Measurements from ENCODE around the gene CTDSPL.
A peak's percentile ranks its signal among the peaks of the same experiment; 100 is the strongest.

CTDSPL gene

DNA sequence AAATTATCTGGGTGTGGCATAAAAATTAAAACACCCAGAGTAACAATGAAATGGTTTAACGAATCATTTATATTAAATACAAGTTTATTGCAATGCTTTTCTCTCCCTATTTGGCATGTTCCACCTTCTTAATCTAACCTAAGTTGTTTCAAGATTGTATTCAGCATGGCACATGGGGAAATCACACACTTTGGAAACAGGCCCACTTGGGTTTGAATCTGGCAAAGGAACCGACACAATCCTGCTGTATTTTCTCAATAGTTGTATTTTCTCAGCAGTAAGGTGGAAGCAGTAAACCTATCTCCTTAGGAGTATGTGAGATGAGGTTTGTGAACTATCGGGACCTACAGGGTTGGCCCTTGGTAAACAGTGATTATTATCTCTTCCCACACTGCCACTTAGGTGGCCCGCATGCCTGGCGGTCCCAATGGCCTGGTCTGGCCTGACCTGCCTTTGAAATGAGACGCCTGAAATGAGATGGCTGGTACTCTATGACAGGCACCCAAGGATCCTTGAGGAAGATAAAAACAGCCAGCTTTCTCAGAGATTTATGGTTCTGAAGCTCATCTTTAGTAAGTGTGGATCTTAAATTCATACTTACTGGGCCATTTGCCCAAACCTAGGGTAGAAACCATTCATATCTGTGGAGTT is 83.6 kb downstream of the CTDSPL start:
- H3K4me3 ChIP-seq (ENCODE audit: low read depth in 1 of 2, low read length in 2 of 2), result peak overlapping the region in 1 of 2 donors; percentile 3
- H3K4me1 ChIP-seq (ENCODE audit: control insufficient read depth in 1 of 2, insufficient read depth in 2 of 2, low read length in 2 of 2), result peaks cover 26 to 62% of the 10 kb centered on the region in 2 donors
- H3K27me3 ChIP-seq (ENCODE audit: low read depth, low read length), result no peaks in the 10 kb centered on the region

DNA sequence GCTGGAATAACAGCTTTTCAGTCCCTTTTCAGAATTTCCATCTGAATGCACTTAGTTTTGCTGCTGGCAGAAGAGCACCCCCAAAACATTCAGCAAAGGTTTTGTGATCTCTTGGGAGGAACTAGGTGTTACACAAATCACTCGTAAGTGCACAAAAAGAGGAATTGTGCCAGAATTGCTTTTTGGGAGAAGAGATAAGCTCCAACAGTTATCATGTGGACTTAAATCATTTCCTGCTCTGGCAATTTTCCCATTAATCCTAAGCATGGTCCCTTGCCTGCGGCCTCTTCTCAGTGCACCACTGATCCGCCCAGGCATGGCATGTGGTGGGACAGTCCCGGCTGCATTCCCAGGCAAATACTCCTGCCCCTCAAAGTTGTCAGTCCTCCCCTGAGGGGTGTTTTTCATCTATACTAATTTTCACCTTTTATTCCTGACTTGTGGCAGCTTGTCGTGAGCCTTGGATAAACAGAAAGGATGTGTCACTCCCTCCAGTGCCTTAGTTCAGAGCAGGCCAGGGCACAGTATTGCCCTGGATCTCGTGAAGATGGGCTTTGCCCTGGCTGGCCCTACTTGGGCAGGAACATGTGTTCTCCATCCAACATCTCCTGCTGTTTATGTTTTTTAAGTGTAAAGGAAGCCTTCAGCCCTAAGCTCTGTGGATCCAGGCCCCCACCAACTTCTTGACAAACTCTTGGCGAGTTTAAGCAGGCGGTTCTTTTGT is 84.3 kb downstream of the CTDSPL start:
- Histone ChIP-seq H3K4me1 (ENCODE audit: control insufficient read depth in 1 of 2, insufficient read depth in 2 of 2, low read length in 2 of 2) (peaks cover 26 to 55% of the 10 kb centered on the region in 2 donors), H3K27me3 (ENCODE audit: low read depth, low read length) (no peaks in the 10 kb centered on the region)

More for the DNA sequence above, 83.6 kb downstream of the CTDSPL start:
- peak overlapping the region; percentile 57 for H3K27ac ChIP-seq (ENCODE audit: low read length)
- no peaks in the 10 kb centered on the region for H3K9me3 ChIP-seq (ENCODE audit: control insufficient read depth in 1 of 2, low read length in 2 of 2)
- no peaks in the 10 kb centered on the region for H3K36me3 ChIP-seq (ENCODE audit: control insufficient read depth in 1 of 2, insufficient read depth in 2 of 2, low read length in 2 of 2)

DNA sequence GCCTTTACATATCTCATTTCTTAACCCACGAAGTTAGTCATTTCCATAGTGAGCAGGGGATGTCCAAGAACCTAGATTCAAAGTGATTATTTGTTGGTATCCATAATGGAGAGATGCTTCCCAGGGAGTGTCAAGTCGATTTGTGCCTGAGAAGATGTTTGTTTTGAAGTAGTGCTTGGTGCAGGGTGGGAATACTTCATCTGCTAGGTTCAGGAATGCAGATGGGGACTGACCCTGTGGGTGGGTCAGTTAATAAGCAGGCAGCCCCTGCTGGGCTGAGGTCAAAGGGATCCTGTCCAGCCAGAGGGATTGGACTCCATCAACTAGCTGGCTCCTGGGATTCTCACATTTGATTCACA is 84.8 kb downstream of the CTDSPL start:
- peak overlapping the region; percentile 43 for H3K27ac ChIP-seq (ENCODE audit: low read length)
- no peak overlapping the region for H3K4me3 ChIP-seq (ENCODE audit: low read depth in 1 of 2, low read length in 2 of 2)
- peaks cover 26 to 52% of the 10 kb centered on the region in 2 donors for H3K4me1 ChIP-seq (ENCODE audit: control insufficient read depth in 1 of 2, insufficient read depth in 2 of 2, low read length in 2 of 2)
- no peaks in the 10 kb centered on the region for H3K27me3 ChIP-seq (ENCODE audit: low read depth, low read length)
- no peaks in the 10 kb centered on the region for H3K36me3 ChIP-seq (ENCODE audit: control insufficient read depth in 1 of 2, insufficient read depth in 2 of 2, low read length in 2 of 2)
- no peaks in the 10 kb centered on the region for H3K9me3 ChIP-seq (ENCODE audit: control insufficient read depth in 1 of 2, low read length in 2 of 2)

More for the DNA sequence above, 84.3 kb downstream of the CTDSPL start:
- no peaks in the 10 kb centered on the region for H3K36me3 ChIP-seq (ENCODE audit: control insufficient read depth in 1 of 2, insufficient read depth in 2 of 2, low read length in 2 of 2)
- peak overlapping the region; percentile 47 for H3K27ac ChIP-seq (ENCODE audit: low read length)
- H3K9me3 ChIP-seq (ENCODE audit: control insufficient read depth in 1 of 2, low read length in 2 of 2), result no peaks in the 10 kb centered on the region
- H3K4me3 ChIP-seq (ENCODE audit: low read depth in 1 of 2, low read length in 2 of 2), result peak overlapping the region in 1 of 2 donors; percentile 3

DNA sequence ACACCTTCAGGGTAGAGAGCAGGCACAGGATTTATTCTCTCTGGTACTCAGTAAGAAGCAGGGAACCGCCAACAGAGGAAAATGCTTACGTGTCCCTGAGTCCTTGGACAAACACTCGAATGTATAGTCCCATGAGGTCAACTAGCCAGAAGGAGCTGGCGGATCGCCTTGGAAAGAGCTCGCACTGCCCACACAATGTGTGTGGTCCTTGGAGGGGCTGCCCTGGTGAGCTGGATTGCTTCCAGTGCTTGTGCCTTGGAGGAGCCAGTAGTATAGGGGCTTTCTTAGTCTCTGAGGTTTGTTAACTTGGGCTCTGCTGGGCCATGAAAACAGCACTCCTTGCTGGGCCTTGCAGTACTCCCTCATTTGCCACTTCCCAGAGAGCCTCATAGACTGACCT is 88.2 kb downstream of the CTDSPL start:
- H3K4me3 ChIP-seq (ENCODE audit: low read depth in 1 of 2, low read length in 2 of 2), result no peak overlapping the region
- no peak overlapping the region for H3K27ac ChIP-seq (ENCODE audit: low read length)
- H3K36me3 ChIP-seq (ENCODE audit: control insufficient read depth in 1 of 2, insufficient read depth in 2 of 2, low read length in 2 of 2), result no peaks in the 10 kb centered on the region
- peaks cover 16 to 30% of the 10 kb centered on the region in 2 donors for H3K4me1 ChIP-seq (ENCODE audit: control insufficient read depth in 1 of 2, insufficient read depth in 2 of 2, low read length in 2 of 2)
- H3K27me3 ChIP-seq (ENCODE audit: low read depth, low read length), result no peaks in the 10 kb centered on the region
- no peaks in the 10 kb centered on the region for H3K9me3 ChIP-seq (ENCODE audit: control insufficient read depth in 1 of 2, low read length in 2 of 2)

DNA sequence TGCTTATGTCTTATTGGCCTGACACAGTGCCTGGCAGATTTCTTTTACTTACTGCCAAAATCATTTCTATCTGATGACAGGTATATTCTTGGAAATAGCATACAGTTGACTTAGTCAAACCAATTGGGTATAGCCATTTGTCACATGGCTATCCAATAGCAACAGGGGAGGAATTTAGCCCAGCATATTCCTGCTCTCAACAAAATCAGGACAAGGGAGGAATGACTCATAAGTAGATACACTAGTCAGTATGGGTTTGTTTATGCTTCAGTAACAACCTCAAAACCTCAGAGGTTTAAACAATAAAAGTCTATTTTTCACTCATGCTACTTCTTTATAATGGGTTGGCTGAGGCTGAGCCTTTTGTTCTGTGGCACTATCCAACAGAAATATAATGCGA is 90.9 kb downstream of the CTDSPL start:
- Histone ChIP-seq H3K4me3 (ENCODE audit: low read depth in 1 of 2, low read length in 2 of 2) (no peak overlapping the region), H3K36me3 (ENCODE audit: control insufficient read depth in 1 of 2, insufficient read depth in 2 of 2, low read length in 2 of 2) (no peaks in the 10 kb centered on the region), H3K27ac (ENCODE audit: low read length) (no peak overlapping the region), H3K4me1 (ENCODE audit: control insufficient read depth in 1 of 2, insufficient read depth in 2 of 2, low read length in 2 of 2) (peaks cover 10 to 29% of the 10 kb centered on the region in 2 donors), H3K9me3 (ENCODE audit: control insufficient read depth in 1 of 2, low read length in 2 of 2) (no peaks in the 10 kb centered on the region), H3K27me3 (ENCODE audit: low read depth, low read length) (no peaks in the 10 kb centered on the region)

DNA sequence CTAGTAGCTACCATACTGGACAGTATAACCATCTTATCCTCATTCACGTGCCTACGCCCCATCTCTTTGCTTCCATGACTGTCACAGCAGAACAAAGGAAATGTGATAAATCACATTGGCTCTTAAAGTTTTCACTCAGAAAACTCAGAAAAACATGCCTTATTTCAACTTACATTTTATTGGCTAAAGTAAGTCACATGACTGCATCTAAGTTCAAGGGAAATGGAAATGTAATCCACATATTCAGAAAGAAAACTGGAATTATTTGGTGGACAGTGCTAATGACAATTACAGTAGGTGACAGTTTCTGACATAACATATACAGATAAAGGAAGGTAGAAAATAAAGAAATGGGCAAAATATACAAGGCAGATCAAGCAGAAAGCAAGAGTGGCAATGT is 91.5 kb downstream of the CTDSPL start:
- Histone ChIP-seq H3K4me3 (ENCODE audit: low read depth in 1 of 2, low read length in 2 of 2) (no peak overlapping the region), H3K27ac (ENCODE audit: low read length) (no peak overlapping the region)

DNA sequence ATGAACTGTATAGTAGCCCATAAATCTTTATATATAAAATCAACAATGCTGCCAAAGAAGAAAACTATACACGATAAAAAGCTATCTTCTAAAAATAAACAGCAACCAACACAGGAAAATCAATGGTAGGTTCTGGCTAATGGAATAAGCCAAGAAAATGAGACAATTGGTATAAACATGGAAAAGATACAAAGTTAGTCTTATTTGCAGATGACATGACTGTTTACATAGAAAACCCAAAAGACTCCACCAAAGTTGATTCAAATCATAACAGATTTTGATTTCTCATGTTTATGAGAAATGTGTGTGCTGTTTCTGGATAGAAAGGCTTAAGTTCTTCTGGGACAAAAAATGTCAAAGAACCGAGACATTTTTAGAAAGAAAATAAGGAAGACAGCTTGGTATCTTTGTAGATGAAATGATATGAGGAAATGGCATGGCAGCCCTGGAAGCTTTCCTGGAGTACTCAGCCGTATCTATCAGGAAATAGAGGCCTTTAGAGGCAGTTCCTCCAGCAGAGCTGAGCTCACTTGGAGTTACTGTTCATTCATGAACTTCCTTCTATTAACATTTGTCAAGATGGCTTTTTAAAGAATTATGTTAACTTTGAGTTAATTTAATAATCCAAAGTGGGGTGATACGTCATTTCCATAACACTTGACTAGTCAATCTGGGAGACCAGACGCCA is 92.2 kb downstream of the CTDSPL start:
- Histone ChIP-seq H3K27ac (ENCODE audit: low read length) (no peak overlapping the region), H3K27me3 (ENCODE audit: low read depth, low read length) (no peaks in the 10 kb centered on the region), H3K36me3 (ENCODE audit: control insufficient read depth in 1 of 2, insufficient read depth in 2 of 2, low read length in 2 of 2) (no peaks in the 10 kb centered on the region), H3K4me1 (ENCODE audit: control insufficient read depth in 1 of 2, insufficient read depth in 2 of 2, low read length in 2 of 2) (peaks cover 10 to 31% of the 10 kb centered on the region in 2 donors), H3K4me3 (ENCODE audit: low read depth in 1 of 2, low read length in 2 of 2) (no peak overlapping the region), H3K9me3 (ENCODE audit: control insufficient read depth in 1 of 2, low read length in 2 of 2) (no peaks in the 10 kb centered on the region)

More for the DNA sequence above, 91.5 kb downstream of the CTDSPL start:
- no peaks in the 10 kb centered on the region for H3K9me3 ChIP-seq (ENCODE audit: control insufficient read depth in 1 of 2, low read length in 2 of 2)
- no peaks in the 10 kb centered on the region for H3K27me3 ChIP-seq (ENCODE audit: low read depth, low read length)
- H3K4me1 ChIP-seq (ENCODE audit: control insufficient read depth in 1 of 2, insufficient read depth in 2 of 2, low read length in 2 of 2), result peaks cover 10 to 31% of the 10 kb centered on the region in 2 donors
- no peaks in the 10 kb centered on the region for H3K36me3 ChIP-seq (ENCODE audit: control insufficient read depth in 1 of 2, insufficient read depth in 2 of 2, low read length in 2 of 2)

DNA sequence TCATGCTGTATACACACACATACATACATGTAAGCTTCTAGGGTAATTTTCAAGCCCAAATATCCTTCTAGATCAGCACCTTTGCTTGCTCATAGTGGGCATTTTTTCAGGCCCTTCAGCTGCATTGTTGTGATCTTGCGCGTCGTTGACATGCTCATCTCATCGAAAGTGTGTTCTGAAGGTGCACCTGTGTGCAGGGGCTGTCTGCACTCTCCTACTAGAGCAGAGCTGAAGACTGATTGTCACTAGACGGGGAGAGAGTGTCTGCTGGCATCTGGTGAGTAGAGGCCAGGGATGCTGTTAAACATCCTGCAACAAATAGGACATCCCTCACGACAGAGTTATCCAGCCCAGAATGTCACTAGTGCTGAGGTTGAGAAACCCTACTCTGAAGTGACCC is 93.2 kb downstream of the CTDSPL start:
- peaks cover 10 to 31% of the 10 kb centered on the region in 2 donors for H3K4me1 ChIP-seq (ENCODE audit: control insufficient read depth in 1 of 2, insufficient read depth in 2 of 2, low read length in 2 of 2)
- H3K27me3 ChIP-seq (ENCODE audit: low read depth, low read length), result no peaks in the 10 kb centered on the region
- no peak overlapping the region for H3K27ac ChIP-seq (ENCODE audit: low read length)

DNA sequence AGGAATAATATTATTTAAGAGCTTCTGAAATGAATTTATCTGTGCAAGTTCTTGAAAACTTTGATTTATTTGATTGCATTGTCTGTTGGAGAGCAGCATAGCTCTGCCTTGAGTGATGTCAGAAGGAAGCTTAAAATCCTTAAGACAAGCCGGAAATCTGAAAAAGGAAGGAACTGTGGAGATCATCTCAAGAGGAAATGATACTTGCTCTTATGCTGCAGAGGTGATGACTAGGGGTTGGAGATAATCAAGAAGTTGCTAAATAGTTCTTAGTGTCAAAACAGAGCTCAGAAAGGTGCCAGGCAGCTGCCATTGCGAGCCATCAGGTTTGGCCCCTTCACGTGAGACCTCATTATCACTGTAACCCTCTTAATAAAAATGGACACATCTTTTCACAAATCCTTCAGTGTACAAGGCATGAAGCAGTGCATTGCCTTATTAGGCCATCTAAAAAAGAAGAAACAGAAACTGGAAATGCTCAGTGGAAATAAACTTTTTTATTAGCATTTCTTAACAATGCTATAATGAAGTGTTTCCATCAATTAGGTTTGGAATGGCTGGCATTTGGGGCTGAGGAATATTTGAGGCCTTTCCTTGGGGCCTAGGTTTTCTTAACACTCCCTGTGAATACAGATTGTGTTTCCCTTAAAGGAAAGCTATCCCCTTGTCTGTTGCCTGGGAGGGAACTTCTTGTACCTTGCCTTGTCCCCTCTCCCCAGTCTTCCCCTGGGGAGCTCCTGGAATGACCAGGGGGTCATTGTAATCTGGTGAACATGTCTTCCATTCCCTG is 94.4 kb downstream of the CTDSPL start:
- Histone ChIP-seq H3K4me1 (ENCODE audit: control insufficient read depth in 1 of 2, insufficient read depth in 2 of 2, low read length in 2 of 2) (peaks cover 10 to 31% of the 10 kb centered on the region in 2 donors), H3K27me3 (ENCODE audit: low read depth, low read length) (no peaks in the 10 kb centered on the region), H3K27ac (ENCODE audit: low read length) (peak overlapping the region; percentile 16), H3K36me3 (ENCODE audit: control insufficient read depth in 1 of 2, insufficient read depth in 2 of 2, low read length in 2 of 2) (no peaks in the 10 kb centered on the region), H3K9me3 (ENCODE audit: control insufficient read depth in 1 of 2, low read length in 2 of 2) (no peaks in the 10 kb centered on the region), H3K4me3 (ENCODE audit: low read depth in 1 of 2, low read length in 2 of 2) (no peak overlapping the region)

More for the DNA sequence above, 93.2 kb downstream of the CTDSPL start:
- no peaks in the 10 kb centered on the region for H3K9me3 ChIP-seq (ENCODE audit: control insufficient read depth in 1 of 2, low read length in 2 of 2)
- no peaks in the 10 kb centered on the region for H3K36me3 ChIP-seq (ENCODE audit: control insufficient read depth in 1 of 2, insufficient read depth in 2 of 2, low read length in 2 of 2)
- no peak overlapping the region for H3K4me3 ChIP-seq (ENCODE audit: low read depth in 1 of 2, low read length in 2 of 2)

DNA sequence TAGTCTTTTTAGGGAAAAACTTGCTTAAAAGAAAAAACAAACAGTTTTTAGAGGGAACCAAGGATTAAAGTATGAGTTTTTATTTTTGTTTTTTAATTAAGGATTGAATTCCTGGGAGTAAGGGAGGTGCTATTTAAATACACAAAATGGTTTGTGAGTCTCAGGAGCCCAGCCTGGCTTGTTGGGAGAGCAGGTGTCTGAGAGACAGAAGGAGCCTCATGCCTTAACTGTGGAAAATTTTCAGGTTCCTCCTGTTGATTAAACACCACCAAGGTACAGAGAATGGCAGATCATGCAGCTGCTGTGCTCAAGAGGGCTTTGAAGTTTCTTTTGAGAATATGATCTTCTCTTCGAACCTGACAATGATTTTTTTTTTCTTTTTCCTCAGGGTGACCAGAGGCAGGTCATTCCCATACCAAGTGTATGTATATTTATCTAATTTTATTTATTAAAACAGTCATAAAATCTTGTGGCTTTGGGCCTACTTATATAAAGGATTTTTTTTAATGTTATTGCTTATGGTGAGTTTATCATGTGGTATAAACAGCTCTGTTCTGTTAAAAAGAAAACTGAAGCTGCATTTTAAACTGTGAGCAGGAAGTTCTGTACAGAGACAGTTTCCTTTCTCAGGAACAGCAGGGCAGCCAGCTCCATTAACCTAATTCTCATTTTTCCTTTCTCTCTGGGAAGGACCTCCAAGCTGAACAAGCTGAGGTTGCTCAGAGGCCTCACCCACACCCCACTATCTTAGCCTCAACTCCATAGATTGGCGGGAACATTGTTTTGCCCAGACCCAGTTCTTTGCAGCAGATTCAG is 95.3 kb downstream of the CTDSPL start:
- H3K4me1 ChIP-seq (ENCODE audit: control insufficient read depth in 1 of 2, insufficient read depth in 2 of 2, low read length in 2 of 2), result peaks cover 12 to 34% of the 10 kb centered on the region in 2 donors
- H3K36me3 ChIP-seq (ENCODE audit: control insufficient read depth in 1 of 2, insufficient read depth in 2 of 2, low read length in 2 of 2), result no peaks in the 10 kb centered on the region
- H3K27me3 ChIP-seq (ENCODE audit: low read depth, low read length), result no peaks in the 10 kb centered on the region
- H3K9me3 ChIP-seq (ENCODE audit: control insufficient read depth in 1 of 2, low read length in 2 of 2), result no peaks in the 10 kb centered on the region
- H3K27ac ChIP-seq (ENCODE audit: low read length), result peak overlapping the region; percentile 16
- no peak overlapping the region for H3K4me3 ChIP-seq (ENCODE audit: low read depth in 1 of 2, low read length in 2 of 2)
